Stimulated activated CD8-positive, alpha-beta memory T cell treated with anti-CD3 and anti-CD28 coated beads, Interleukin-7, amount 100 ng/mL, for 4 hours (primary cell): Measurements from ENCODE around the gene NALCN.

Source experiments
- DNase-seq, 2 donors: peaks; one replicate each; pipeline ENCODE4 v3.0.0-alpha.2; 2020; ENCODE audit warnings: low read depth in 2 of 2

The NALCN gene

GRCh38 chr13:101415358-101416174, 742 bp downstream of the NALCN start:
- DNase-seq, result no peak

- DNase-seq, result no peak
Measured at GRCh38 chr13:101412076-101412475, 4.2 kb downstream of the NALCN start.

GRCh38 chr13:101408992-101409656, 7.2 kb downstream of the NALCN start:
- no peak for DNase-seq

GRCh38 chr13:101408154-101408553, 8.2 kb downstream of the NALCN start:
- DNase-seq, result no peak

GRCh38 chr13:101406791-101407190, 9.5 kb downstream of the NALCN start:
- no peak for DNase-seq

- DNase-seq, result no peak
Measured at GRCh38 chr13:101401196-101401595, 15.1 kb downstream of the NALCN start.

- DNase-seq, result no peak
Measured at GRCh38 chr13:101399365-101399764, 16.9 kb downstream of the NALCN start.

- no peak for DNase-seq
Measured at GRCh38 chr13:101398920-101399319, 17.4 kb downstream of the NALCN start.

- DNase-seq, result no peak
Measured at GRCh38 chr13:101398191-101398590, 18.1 kb downstream of the NALCN start.

- DNase-seq, result no peak
Measured at GRCh38 chr13:101397742-101398141, 18.6 kb downstream of the NALCN start.

GRCh38 chr13:101394605-101395004, 21.7 kb downstream of the NALCN start:
- DNase-seq, result no peak

GRCh38 chr13:101393140-101393539, 23.2 kb downstream of the NALCN start:
- DNase-seq, result no peak

GRCh38 chr13:101390461-101390860, 25.8 kb downstream of the NALCN start:
- no peak for DNase-seq

- no peak for DNase-seq
Measured at GRCh38 chr13:101384929-101385328, 31.4 kb downstream of the NALCN start.

- DNase-seq, result no peak
Measured at GRCh38 chr13:101383595-101383994, 32.7 kb downstream of the NALCN start.

GRCh38 chr13:101382701-101383100, 33.6 kb downstream of the NALCN start:
- DNase-seq, result no peak

- DNase-seq, result no peak
Measured at GRCh38 chr13:101382086-101382485, 34.2 kb downstream of the NALCN start.

- no peak for DNase-seq
Measured at GRCh38 chr13:101360525-101360924, 55.8 kb downstream of the NALCN start.

GRCh38 chr13:101354895-101355294, 61.4 kb downstream of the NALCN start:
- no peak for DNase-seq

- no peak for DNase-seq
Measured at GRCh38 chr13:101346942-101347728, 69.2 kb downstream of the NALCN start.

GRCh38 chr13:101346161-101346560, 70.1 kb downstream of the NALCN start:
- no peak for DNase-seq

GRCh38 chr13:101343128-101343787, 73.0 kb downstream of the NALCN start:
- DNase-seq, result no peak
